Testis (tissue), 3 donors: ENCODE measurements around the gene PDCD1. TPM values are rescaled to one million over a fixed set of nuclear protein-coding genes. Genes with fewer than 3 reads are reported as not detected.
"Not testable (repeated sequence)": the region's sequence is repeated elsewhere in the genome, so short reads cannot be mapped to it uniquely, and the experiment has no call there.

Experiments used
- DNase-seq: peaks from one replicate; pipeline ENCODE4 v3.0.0-alpha.2; 2019
- H3K27ac ChIP-seq, 2 donors: fragments of 200-600 bp; sonication (generic); one replicate each; pipeline ENCODE4 v1.5.1; 2019
- H3K27me3 ChIP-seq: fragments of 200-600 bp; sonication (generic); one replicate; pipeline ENCODE4 v1.5.1; 2019
- H3K36me3 ChIP-seq: fragments of 200-600 bp; sonication (generic); one replicate; pipeline ENCODE4 v1.5.1; 2017; ENCODE audit warnings: low read depth; ENCODE audit errors: missing control alignments
- H3K4me1 ChIP-seq: fragments of 200-600 bp; sonication (generic); one replicate; pipeline ENCODE4 v1.5.1; 2019
- H3K4me3 ChIP-seq, 2 donors: fragments of 200-600 bp; sonication (generic); one replicate each; pipeline ENCODE4 v1.5.1; 2017 to 2019
- H3K9me3 ChIP-seq: fragments of 200-600 bp; sonication (generic); one replicate; pipeline ENCODE4 v1.5.1; 2017
- POLR2A ChIP-seq: fragments of 450-650 bp; IDR thresholded peaks from one replicate; pipeline ENCODE4 v1.6.1; 2017; ENCODE audit warnings: antibody characterized with exemption, mild to moderate bottlenecking, moderate library complexity
- WGBS, 2 donors: methylation state at CpG; one replicate each; pipeline ENCODE4 v1.1.5; 2018; 5-methylcytosine and 5-hydroxymethylcytosine counted together
- intact Hi-C: fragments of 100-400 bp; cut with DNase I; formaldehyde crosslinking; loops from one replicate; pipeline ENCODE4 v1.15.1; 2023; ENCODE audit warnings: low total_unique reads
- polyA plus RNA-seq: library from polyadenylated mRNA; stranded (reverse); fragments of 350-450 nt; fragmentation: Illumina TruSeq; extraction: RNeasy Lipid Tissue Mini Kit (QIAGEN cat#74804); gene quantifications from one replicate; pipeline ENCODE4 v1.2.3, GENCODE V29; 2014; ENCODE audit warnings: low read depth, low replicate concordance; ENCODE audit not compliant: insufficient read depth
- total RNA-seq, 2 donors: library from RNA; depleted of rRNA; stranded (reverse); fragments of >200 nt; gene quantifications; one replicate each; pipeline ENCODE4 v1.2.3, GENCODE V29; 2016
- TF ChIP-seq, protein P1 (sequence below), 3 experiments: fragments of 450-650 bp in 2 of 3; fragments of 200-600 bp in 1 of 3; sonication (generic) in 1 of 3; IDR thresholded peaks; one replicate each; pipeline ENCODE4 v1.5.1; 2016 to 2019; ENCODE audit warnings: antibody characterized with exemption in 3 of 3, mild to moderate bottlenecking in 2 of 3, moderate library complexity in 1 of 3

PDCD1 gene
- total and polyA plus RNA-seq, 3 donors from 2014 or later, result 0.37 to 0.47 (median 0.39) TPM

DNA sequence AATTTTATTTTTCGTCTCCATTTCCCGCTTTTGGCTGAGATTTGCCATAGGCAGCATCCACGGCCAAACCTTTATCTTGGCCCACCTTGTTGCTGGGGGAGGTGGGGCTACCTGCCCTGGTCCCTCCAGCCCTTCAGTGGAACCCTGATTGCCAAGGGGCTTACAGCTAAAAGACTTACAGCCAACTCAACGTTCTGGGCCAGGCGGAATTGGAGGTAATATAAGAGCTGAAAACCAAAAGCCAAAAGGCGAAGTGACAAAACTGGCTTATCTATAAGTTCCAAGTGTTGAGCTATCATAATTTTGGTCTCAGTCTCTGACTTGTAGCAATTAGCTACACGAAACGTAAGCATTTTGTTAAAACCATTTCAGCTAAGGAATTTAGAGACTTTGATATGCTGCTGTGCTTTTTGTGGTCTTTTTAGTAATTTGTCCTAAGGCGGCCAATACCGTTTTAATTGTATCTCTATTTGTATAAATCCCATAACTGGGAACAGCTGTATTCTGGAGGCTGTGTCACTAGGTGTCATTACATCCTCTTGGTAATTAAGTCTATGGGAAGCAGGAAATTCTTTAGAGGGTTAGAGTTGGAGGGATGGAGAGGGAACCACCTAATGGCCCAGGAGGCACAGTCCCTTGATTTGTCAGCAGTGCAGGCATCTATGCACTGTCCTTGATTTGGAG lies 24.0 kb downstream of the PDCD1 start:
- peaks cover 4% of the 10 kb centered on the region for H3K4me1 ChIP-seq
- no peak for TF ChIP-seq POLR2A
- TF ChIP-seq, protein P1, sequence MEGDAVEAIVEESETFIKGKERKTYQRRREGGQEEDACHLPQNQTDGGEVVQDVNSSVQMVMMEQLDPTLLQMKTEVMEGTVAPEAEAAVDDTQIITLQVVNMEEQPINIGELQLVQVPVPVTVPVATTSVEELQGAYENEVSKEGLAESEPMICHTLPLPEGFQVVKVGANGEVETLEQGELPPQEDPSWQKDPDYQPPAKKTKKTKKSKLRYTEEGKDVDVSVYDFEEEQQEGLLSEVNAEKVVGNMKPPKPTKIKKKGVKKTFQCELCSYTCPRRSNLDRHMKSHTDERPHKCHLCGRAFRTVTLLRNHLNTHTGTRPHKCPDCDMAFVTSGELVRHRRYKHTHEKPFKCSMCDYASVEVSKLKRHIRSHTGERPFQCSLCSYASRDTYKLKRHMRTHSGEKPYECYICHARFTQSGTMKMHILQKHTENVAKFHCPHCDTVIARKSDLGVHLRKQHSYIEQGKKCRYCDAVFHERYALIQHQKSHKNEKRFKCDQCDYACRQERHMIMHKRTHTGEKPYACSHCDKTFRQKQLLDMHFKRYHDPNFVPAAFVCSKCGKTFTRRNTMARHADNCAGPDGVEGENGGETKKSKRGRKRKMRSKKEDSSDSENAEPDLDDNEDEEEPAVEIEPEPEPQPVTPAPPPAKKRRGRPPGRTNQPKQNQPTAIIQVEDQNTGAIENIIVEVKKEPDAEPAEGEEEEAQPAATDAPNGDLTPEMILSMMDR (IDR thresholded peaks at IDR 0.05), result no peak
- H3K36me3 ChIP-seq, result no peaks in the 10 kb centered on the region
- intact Hi-C loops, result no loop called here
- no peaks in the 10 kb centered on the region for H3K9me3 ChIP-seq
- no peak overlapping the region for H3K4me3 ChIP-seq
- H3K27ac ChIP-seq, result no peak overlapping the region
- peak; percentile 12 for DNase-seq
- 91 to 93% methylated on average over 10 of the region's 10 CpGs for WGBS, 2 donors
- no peaks in the 10 kb centered on the region for H3K27me3 ChIP-seq

DNA sequence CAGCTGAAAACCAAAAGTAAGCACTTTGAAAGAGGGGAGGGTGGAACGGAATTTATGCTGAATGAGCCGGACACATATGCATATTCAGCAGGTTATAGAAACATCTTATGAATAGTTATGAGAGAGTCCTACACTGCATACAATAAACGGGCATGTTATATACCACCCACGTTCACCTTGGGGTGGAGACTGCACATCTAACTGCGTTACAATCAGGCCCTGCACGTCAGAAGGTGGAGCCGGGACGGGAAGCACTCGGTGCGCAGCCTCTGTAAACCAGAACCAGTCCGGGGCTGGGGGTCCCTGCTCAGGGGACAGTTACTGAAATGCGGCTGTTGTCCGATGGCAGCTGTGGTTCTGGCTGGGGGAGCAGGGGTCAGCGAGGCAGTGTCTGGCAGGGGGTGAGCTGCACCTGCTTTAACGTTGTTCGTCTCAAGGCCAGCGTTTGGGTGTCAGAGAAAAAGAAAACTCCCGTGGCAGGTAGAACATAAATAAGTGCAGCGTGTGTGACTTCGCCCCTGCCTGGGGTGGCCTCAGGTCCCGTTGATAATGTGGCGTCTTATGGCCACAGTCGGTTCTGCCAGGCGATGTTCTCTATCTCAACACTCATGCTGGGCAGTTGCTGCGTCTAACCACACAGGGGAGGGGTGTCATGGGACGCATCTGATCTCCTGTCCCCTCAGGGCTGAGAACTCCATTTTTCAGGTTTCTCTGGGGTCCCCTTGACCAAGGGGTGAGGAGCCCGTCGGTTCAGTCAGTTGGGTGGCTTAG lies 24.8 kb downstream of the PDCD1 start:
- peak; percentile 10 for DNase-seq
- H3K27ac ChIP-seq, H3K27me3 ChIP-seq, intact Hi-C loops, H3K36me3 ChIP-seq, H3K4me3 ChIP-seq, H3K4me1 ChIP-seq, H3K9me3 ChIP-seq: not testable (repeated sequence)
- 81 to 84% methylated on average over 23 to 28 of the region's 28 CpGs for WGBS, 2 donors

DNA sequence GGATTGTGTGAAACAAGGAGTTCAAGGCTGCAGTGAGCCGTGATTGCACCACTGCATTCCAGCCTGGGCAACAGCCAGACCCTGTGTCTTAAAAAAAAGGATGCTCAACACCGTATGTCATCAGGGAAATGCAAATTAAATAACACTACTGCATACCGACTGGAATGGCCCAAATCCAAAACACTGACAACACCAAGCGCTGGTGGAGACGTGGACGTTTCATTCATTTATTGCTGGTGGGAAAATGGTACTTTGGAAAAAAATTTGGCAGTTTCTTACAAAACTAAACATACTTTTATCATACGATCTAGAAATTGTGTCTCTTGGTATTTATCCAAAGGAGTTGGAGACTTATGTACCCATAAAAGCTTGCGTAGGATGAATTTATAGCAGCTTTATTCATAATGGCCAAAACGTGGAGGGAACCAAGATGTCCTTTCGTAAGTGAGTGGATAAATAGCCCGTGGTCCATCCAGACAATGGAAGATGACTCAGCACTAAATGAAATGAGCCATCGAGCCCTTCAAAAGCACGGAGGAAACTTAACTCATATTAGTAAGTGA lies 25.5 kb downstream of the PDCD1 start:
- TF ChIP-seq, protein P1 (IDR thresholded peaks at IDR 0.05), result no peak
- no peak for TF ChIP-seq POLR2A
- WGBS, 2 donors, result 47 to 49% methylated on average over 13 of the region's 13 CpGs
- H3K36me3 ChIP-seq, result no peaks in the 10 kb centered on the region
- intact Hi-C loops, result no loop called here
- no peak overlapping the region for H3K27ac ChIP-seq
- no peaks in the 10 kb centered on the region for H3K27me3 ChIP-seq
- DNase-seq, result peak; percentile 17
- no peaks in the 10 kb centered on the region for H3K9me3 ChIP-seq
- H3K4me1 ChIP-seq, result peaks cover 4% of the 10 kb centered on the region
- no peak overlapping the region for H3K4me3 ChIP-seq

DNA sequence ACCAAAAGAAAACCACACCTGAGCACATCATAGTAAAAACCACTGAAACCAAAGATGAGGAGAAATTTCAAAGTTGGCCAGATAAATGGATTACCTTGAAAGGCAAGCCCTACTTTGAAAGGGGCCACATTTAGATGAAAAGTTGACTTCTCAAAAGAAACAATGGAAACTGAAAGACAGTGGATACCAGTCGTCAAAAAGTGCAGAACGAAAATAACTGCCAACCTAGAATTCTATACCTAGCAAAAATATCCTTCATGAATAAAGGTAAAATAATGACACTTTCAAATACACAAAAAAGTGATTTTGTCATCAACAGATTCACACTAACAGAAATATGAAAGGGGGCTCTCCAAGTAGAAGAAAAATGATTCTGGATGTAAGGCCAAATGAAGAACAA lies 31.3 kb downstream of the PDCD1 start:
- Histone ChIP-seq H3K27me3 (no peaks in the 10 kb centered on the region), H3K4me3 (no peak overlapping the region), H3K27ac (no peak overlapping the region), H3K36me3 (no peaks in the 10 kb centered on the region), H3K4me1 (no peaks in the 10 kb centered on the region), H3K9me3 (no peaks in the 10 kb centered on the region)
- no peak for DNase-seq
- intact Hi-C loops, result no loop called here
- TF ChIP-seq POLR2A, result no peak
- TF ChIP-seq, protein P1 (IDR thresholded peaks at IDR 0.05), result no peak
- WGBS, 2 donors, result 81 to 83% methylated on average over 2 of the region's 2 CpGs

DNA sequence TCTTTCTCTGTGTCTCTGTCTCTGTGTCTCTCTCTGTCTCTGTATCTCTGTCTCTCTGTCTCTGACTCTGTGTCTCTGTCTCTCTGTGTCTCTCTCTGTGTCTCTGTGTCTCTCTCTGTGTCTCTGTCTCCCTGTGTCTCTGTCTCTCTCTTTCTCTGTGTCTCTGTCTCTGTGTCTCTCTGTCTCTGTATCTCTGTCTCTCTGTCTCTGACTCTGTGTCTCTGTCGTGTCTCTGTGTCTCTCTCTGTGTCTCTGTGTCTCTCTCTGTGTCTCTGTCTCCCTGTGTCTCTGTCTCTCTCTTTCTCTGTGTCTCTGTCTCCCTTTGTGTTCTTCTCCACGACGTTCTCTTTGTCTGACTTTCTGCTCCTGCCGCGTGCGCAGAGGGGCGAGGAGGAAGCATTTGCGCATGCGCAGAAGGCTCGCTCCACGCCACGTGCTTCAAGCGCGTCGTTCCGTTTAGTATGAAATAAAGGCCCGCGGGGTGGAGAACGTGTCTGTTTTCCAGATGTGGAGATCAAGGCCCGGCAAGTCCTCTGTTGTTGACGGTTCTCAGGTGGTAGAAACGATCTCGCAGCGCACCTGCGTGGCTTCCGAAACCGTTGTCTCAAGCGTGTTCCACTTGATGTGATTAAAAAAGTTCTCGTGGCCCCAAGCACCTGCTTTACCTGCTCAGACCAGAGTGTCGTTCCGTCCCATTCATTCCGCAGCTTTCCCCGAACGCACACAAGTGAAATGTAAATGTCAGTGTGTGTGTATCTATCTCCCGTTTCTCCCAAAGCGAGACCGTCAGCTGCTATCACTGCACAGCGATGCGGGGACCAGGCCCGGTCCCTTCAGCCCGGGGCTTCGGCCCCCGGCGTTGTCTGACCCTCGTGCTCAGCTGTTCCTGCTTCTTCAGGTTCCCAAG lies 34.9 kb downstream of the PDCD1 start:
- H3K4me3 ChIP-seq, result peak overlapping the region in 1 of 2 donors; percentile 12
- intact Hi-C loops, H3K36me3 ChIP-seq, H3K4me1 ChIP-seq, H3K27me3 ChIP-seq, H3K9me3 ChIP-seq, H3K27ac ChIP-seq: not testable (repeated sequence)
- 68 to 70% methylated on average over 45 of the region's 45 CpGs for WGBS, 2 donors
- peak; percentile 56 for DNase-seq
